Stimulated activated CD4-positive, alpha-beta T cell treated with anti-CD3 and anti-CD28 coated beads, Interleukin-12 subunit alpha, Interleukin-12 subunit beta, amount 100 ng/mL, for 48 hours (primary cell): ENCODE data around the gene PTPRK.

Experiments used
- DNase-seq, 3 donors: peaks; one replicate each; pipeline ENCODE4 v3.0.0-alpha.2; 2020; ENCODE audit warnings: low read depth in 2 of 3, low spot score in 1 of 3

The PTPRK gene

DNA sequence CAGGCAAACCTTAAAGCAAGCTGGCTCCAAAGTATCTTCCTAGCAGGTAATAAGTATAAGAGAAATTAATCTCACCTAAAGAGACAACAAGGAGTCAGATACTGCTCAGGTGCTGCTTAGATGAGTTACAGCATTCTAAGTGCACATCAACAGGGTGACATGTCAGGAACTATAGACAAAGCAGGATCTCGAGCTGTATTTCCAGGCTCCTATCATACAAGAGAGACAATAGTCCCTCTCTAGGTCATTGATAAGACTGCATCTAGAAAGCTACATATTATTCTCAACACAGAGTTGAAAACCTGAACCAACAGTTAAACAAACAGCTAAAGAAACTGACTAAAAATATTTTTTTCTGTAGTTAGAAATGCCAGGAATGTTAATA lies 3.9 kb downstream of the PTPRK start:
- no peak for DNase-seq

- no peak for DNase-seq
These were observed 4.6 kb downstream of the PTPRK start for GRCh38 chr6:128515550-128516513.

DNA sequence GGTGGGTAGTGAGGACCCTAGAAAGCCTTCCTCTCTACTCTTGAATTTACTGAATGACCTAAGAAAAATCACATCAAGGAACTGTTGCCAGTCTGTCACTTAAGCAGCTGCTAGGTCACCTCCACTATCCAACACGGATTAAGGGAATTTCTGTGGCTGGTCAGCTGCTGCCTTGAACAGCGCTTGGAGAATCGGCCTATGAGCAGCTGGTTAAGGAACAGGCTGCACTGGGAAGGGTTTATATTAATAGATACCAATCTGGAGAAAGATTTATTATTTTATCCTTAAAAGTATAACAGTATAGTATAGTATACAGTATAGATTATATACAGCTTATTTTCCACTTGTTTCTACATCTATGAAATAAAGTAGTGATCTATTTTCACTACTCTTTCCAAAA lies 6.5 kb downstream of the PTPRK start:
- no peak for DNase-seq

DNA sequence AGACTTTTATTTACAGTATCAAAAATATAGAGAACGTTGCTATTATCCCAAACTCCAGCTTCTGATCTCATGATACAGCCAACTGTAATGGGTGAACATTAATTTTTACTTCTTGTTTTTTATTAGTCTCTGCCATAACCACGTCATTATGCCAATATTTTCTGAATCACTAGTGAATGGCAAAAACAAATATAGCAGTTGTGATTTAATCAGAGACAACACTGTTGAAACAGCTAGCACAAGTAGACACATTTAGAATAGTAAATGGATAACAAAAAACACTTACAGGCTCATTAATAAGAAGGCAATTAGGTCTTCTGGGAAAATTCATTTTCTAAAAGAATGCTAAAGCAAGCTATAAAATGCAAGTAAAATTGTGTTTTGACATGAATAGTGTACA lies 8.1 kb downstream of the PTPRK start:
- DNase-seq = no peak

DNA sequence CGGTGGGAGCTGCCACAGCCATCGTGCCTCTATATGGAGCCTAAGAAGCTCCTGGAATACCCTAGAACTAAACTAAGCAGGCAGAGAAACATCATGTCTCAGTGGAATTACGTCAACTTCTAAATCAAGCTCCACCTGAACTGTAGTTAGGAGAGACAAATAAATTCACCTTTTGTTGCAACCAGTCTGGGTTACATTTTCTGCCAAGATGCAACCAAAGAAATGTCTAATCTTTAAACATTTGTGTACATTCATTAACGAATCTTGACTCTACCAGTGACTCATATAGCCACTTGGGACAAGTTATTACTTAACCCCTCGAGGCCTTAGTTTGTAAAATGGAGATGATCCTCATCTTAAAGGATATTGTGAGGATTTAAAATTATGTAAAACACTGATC lies 8.9 kb downstream of the PTPRK start:
- DNase-seq = no peak

- no peak for DNase-seq
These were observed 10.7 kb downstream of the PTPRK start for GRCh38 chr6:128509709-128510108.

DNA sequence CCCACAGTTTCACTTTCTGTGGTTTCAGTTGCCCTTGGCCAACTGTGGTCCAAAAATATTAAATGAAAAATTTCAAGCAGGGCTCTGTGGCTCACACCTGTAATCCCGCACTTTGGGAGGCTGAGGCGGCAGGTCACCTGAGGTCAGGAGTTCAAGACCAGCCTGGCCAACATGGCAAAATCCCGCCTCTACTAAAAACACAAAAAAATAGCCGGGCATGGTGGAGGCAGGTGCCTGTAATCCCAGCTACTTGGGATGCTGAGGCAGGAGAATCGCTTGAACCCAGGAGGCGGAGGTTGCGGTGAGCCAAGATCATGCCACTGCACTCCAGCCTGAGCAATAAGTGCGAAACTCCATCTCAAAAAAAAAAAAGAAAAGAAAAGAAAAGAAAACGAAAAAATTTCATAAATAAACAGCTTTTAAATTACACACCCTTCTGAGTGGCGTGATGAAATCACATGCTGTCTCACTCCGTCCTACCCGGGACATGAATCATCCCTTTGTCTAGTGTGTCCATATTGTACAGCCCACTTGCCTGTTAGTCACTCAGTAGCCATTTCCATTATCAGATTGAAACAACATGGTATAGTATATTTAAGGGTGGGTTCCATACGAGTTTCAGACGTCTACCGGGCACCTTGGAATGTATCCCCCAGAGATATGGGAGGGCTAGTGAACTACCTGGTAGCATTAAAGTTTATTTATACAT lies 11.7 kb downstream of the PTPRK start:
- DNase-seq = no peak

DNA sequence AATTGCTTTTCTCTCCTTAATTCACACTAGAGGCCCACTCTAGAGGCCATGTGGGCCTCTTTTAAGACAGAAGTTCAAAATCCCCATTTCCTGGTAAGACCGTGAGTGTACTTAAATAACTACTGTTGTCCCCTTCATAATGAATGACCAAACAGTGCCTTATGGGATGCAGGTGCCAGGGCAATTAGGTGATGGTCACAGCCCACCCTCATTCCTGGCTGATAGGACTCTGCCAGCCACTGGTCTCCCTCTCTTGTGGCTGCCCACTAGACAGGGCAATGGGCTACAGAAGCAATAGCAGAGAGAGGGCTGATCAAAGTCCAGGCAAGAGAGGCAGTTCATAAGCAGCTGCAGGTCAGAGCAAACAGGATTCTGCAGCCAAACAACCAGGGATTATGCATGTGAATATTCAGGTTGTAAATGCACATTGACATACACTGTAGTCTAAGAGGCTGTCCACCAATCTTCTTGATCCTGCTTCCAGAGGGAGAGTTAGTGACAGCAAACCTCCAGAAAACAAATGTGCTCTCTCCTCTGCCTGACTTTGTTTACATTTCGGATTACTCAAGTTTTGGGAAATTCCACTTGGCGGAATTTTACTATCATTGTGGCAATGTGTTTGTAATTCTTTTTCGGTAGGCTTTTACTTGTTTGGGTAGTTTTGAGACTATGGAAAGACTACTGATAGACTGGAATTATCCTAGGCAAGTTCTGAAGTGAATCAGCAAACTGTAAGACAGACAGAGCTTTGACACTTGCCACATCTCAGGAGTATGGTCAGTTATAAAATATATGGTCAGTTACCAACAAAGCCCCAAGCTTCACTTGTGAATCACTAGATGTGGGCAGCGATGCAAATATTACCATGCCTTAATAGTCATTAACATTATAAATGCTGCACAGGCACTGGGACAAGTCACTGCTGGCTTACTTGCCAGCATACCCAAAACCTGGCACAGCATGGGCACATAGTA lies 12.8 kb downstream of the PTPRK start:
- no peak for DNase-seq

GRCh38 chr6:128505603-128506002 lies 14.8 kb downstream of the PTPRK start:
- no peak for DNase-seq

- DNase-seq = no peak
These were observed 16.3 kb downstream of the PTPRK start for GRCh38 chr6:128504003-128504654.

DNA sequence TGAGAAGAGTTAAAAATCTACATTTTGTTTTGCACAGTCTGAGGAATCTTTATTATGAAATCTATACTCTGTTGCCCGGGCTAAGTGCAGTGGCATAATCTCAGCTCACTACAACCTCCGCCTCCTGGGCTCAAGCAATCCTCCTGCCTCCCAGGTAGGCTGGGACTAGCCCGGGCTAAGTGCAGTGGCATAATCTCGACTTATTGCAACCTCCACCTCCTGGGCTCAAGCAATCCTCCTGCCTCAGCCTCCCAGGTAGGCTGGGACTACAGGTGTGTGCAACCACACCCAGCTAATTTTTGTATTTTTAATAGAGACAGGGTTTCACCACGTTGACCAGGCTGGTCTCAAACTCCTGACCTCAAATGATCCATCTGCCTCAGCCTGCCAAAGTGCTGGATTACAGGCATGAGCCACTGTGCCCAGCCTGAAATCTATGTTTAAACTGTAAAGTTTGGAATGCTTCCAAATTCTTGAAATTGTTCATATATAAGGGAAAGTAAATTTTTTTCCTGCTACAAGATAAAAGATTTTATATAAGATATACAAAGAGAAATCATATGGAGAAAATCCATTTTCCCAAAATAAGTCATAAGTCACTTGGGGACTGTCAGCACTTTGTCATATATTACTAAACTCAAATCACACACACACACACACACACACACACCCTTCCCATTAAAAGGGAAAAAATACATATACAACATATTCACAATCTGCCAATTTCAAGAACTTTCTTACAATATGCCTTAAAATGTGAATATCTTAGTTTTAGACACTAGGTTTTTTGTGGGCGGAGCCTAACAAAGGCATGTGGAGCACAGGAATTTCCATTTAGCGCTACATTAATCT lies 19.4 kb downstream of the PTPRK start:
- DNase-seq = no peak

GRCh38 chr6:128500014-128500413 lies 20.4 kb downstream of the PTPRK start:
- DNase-seq = no peak

DNA sequence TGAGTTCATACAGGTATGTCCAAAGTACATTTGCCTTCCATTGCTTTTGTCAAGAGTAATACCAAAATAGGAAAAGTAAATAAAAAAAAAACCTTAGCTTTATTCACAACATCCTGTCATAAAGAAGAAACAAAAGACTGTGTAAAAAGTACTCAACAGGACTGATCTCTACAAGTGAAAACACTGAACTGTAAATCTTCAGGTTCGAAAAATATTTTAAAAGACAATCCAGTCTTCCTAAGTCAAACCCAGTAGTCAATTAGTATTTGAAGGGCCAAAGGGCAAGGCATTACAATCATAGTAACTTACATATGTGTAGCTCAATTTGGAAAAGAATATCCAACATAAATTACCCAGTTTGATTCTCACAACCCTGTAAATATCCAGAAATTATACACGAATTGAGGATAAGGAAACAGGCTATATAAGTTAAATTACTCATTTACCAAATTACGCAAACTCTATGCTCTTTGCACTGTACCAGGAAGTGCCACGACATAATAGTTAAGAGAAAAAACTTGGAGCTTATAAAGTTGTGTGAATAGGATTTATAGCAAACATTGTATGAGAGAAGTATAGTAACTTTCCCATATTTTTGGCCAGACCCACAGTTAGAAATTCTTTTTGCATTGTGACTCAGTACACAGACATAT lies 21.2 kb downstream of the PTPRK start:
- DNase-seq = no peak

DNA sequence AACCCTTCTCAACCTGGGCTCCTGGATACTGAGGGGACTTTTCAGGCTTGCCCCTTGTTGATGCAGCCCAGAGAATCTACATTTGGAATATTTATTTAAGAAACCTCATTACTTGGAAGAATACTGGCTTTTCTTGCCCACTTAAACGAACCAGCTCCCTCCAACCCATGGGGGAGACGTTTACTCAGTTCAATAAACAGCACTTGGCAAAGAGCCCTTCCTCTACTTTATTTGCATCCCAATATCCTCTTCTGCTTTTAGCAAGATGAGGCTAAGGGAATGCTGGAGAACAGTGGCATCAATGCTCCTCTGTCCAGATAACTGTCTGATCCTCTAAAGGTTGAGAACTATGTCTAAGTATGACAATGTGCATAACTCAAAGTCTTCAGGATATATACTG lies 22.2 kb downstream of the PTPRK start:
- DNase-seq = no peak

DNA sequence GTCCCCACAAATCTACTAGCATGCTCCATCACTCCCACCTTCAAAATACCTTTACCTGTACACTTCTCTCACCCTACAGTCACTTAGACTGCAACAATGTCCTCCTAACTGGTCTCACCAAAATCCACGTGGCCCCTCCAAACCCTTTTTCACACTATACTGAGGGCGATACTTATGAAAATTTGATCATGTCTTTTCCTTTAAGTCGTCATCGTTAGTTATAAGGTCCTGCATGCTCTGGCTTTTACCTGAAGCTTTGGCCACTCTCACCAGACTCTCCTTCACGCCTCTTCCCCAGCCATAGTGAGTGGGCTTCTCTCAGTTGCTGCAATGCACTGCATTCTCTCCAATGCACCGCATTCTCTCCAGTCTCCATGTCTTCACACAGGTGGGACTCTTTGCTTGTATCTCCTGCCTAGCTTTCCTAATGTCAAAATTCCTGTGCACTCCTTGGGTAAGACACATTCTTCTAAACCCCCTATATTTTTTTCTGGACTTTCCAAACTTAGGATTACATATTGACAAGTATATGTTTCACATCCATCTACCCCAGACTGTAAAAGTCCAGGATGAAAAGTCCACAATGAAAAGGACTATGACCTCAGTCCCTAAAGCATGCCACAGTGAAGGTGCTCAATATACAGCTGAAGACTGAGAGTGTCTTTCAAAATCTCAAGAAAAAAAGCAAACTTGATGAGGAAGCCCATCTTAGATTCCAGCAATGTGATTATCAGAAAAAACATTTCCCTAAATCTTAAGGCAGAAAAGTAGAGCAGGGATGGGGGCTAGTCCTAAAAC lies 24.7 kb downstream of the PTPRK start:
- DNase-seq = no peak

DNA sequence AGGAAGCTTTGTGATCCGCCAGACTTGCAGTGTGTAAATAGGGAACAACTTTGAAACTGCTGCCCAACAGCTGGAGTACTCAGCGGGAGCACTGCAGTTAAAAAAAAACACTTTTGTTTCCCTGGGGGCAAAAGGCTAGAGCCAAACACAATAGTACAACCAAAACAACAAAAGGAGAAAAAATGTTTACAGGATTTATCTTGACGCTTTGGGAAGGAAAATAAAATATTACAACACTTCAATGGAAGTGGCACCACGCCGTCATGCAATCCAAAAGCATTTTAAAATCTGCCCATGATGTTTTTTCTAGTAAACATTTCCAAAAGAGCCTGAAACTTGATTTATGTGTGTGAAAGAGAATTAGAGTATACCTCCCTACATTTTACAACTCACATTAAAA lies 26.0 kb downstream of the PTPRK start:
- DNase-seq = no peak

GRCh38 chr6:128493877-128494276 lies 26.5 kb downstream of the PTPRK start:
- DNase-seq = no peak

DNA sequence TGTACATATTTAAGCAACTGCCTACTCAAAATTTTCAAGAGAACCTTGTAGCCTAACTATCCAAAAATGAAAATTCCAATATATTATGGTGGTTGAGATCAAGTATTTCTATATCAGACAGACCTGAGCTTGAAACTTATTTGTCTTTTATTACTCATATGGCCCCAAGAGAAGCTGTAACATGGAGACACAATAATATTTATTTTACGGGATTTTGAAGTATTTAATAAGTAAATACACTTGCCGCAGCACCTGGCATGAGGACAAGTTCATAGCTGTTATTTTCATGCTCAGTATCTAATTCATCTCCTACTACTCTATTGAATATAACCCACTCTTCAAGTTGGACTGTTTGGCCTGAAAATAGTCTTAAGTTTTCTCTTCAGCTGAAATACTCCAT lies 28.0 kb downstream of the PTPRK start:
- DNase-seq = no peak
